Activated CD8-positive, alpha-beta memory T cell treated with anti-CD3 and anti-CD28 coated beads, Interleukin-2, amount 50 U/mL, for 24 hours (primary cell): ENCODE data around the gene ZFPM1.

ENCODE experiments used
- DNase-seq: peaks from one replicate; pipeline ENCODE4 v3.0.0-alpha.2; 2020; ENCODE audit errors: extremely low read depth

Gene ZFPM1

GRCh38 chr16:88526906-88527185 is 73.8 kb downstream of the ZFPM1 start:
- no peak for DNase-seq

- no peak for DNase-seq
Observed at GRCh38 chr16:88527186-88527936, 74.3 kb downstream of the ZFPM1 start.

GRCh38 chr16:88527937-88528743 is 75.1 kb downstream of the ZFPM1 start:
- no peak for DNase-seq

GRCh38 chr16:88528902-88529318 is 75.8 kb downstream of the ZFPM1 start:
- no peak for DNase-seq

- DNase-seq: no peak
Observed at GRCh38 chr16:88529596-88529995, 76.5 kb downstream of the ZFPM1 start.

- DNase-seq: no peak
Observed at GRCh38 chr16:88530051-88530857, 77.2 kb downstream of the ZFPM1 start.

GRCh38 chr16:88530858-88531203 is 77.8 kb downstream of the ZFPM1 start:
- DNase-seq: no peak

- no peak for DNase-seq
Observed at GRCh38 chr16:88531346-88531745, 78.3 kb downstream of the ZFPM1 start.

- no peak for DNase-seq
Observed at GRCh38 chr16:88531931-88532433, 78.9 kb downstream of the ZFPM1 start.

- DNase-seq: no peak
Observed at GRCh38 chr16:88532434-88533241, 79.6 kb downstream of the ZFPM1 start.

GRCh38 chr16:88533381-88533917 is 80.4 kb downstream of the ZFPM1 start:
- DNase-seq: no peak

GRCh38 chr16:88533932-88534637 is 81.0 kb downstream of the ZFPM1 start:
- peak; percentile 28 for DNase-seq

GRCh38 chr16:88534638-88535190 is 81.6 kb downstream of the ZFPM1 start:
- DNase-seq: no peak

- no peak for DNase-seq
Observed at GRCh38 chr16:88535191-88535856, 82.2 kb downstream of the ZFPM1 start.

GRCh38 chr16:88535857-88536222 is 82.8 kb downstream of the ZFPM1 start:
- no peak for DNase-seq

- DNase-seq: no peak
Observed at GRCh38 chr16:88536510-88536909, 83.4 kb downstream of the ZFPM1 start.

GRCh38 chr16:88536971-88537751 is 84.1 kb downstream of the ZFPM1 start:
- DNase-seq: no peak

- no peak for DNase-seq
Observed at GRCh38 chr16:88537859-88538258, 84.8 kb downstream of the ZFPM1 start.
